Measurements from ENCODE around the gene TGFB1.
"Not testable (repeated sequence)": the region's sequence is repeated elsewhere in the genome, so short reads cannot be mapped to it uniquely, and the experiment has no call there.

TGFB1 gene

DNA sequence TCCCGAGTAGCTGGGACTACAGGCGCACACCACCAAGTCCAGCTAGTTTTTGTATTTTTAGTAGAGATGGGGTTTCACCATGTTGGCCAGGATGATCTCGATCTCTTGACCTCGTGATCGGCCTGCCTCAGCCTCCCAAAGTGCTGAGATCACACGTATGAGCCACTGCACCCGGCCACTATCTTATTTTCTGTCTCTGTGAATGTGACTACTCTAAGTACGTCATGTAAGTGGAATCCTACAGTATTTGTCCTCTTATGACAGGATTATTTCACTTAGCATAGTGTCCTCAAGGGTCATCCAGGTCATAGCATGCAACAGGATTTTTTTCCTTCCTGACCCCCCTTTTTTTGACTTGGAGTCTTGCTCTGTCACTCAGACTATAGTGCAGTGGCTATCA lies 17.8 kb upstream of the TGFB1 start:
- peaks cover under 1% of the 10 kb centered on the region; the same call in 1 of the 2 replicates for H3K79me2 ChIP-seq (ENCODE audit: insufficient read depth, low read length)
- H3K9me3 ChIP-seq (ENCODE audit: insufficient read depth, low read depth, low read length), result no peaks in the 10 kb centered on the region
- no peaks in the 10 kb centered on the region for H3K36me3 ChIP-seq (ENCODE audit: insufficient read depth, low read length)
- TF ChIP-seq EZH2phosphoT487 (IDR thresholded peaks at IDR 0.05; ENCODE audit: borderline replicate concordance) (no peak), CTCF (conservative IDR thresholded peaks at IDR 0.05; ENCODE audit: low read length) (no peak)
- no peak overlapping the region for H3K4me3 ChIP-seq (ENCODE audit: low read length, poor library complexity, severe bottlenecking)
- no peak overlapping the region for H2AFZ ChIP-seq (ENCODE audit: low read length)
- H3F3A ChIP-seq (ENCODE audit: low read depth), result no peaks in the 10 kb centered on the region
- H3K9ac ChIP-seq (ENCODE audit: low read depth, low read length, poor library complexity, severe bottlenecking), result no peak overlapping the region
- H4K20me1 ChIP-seq (ENCODE audit: insufficient read depth, low read length, poor library complexity, severe bottlenecking), result no peaks in the 10 kb centered on the region
- H3K27me3 ChIP-seq (ENCODE audit: insufficient read depth, low read length, poor library complexity, severe bottlenecking), result no peaks in the 10 kb centered on the region
- no peak overlapping the region for H3K4me2 ChIP-seq (ENCODE audit: low read depth, low read length, poor library complexity, severe bottlenecking)
- H3K9me2 ChIP-seq (replicated peaks; ENCODE audit: low read depth, low read length), result no peaks in the 10 kb centered on the region
- H3K4me1 ChIP-seq (ENCODE audit: insufficient read depth, low read length, poor library complexity, severe bottlenecking), result no peaks in the 10 kb centered on the region

GRCh38 chr19:41371119-41371518 lies 17.4 kb upstream of the TGFB1 start:
- H3K4me1 ChIP-seq (ENCODE audit: insufficient read depth, low read length, poor library complexity, severe bottlenecking); H3K79me2 ChIP-seq (ENCODE audit: insufficient read depth, low read length); H3K9me3 ChIP-seq (ENCODE audit: insufficient read depth, low read depth, low read length); H3K4me3 ChIP-seq (ENCODE audit: low read length, poor library complexity, severe bottlenecking); H3K36me3 ChIP-seq (ENCODE audit: insufficient read depth, low read length); H4K20me1 ChIP-seq (ENCODE audit: insufficient read depth, low read length, poor library complexity, severe bottlenecking); H3F3A ChIP-seq (ENCODE audit: low read depth); H3K9ac ChIP-seq (ENCODE audit: low read depth, low read length, poor library complexity, severe bottlenecking); H2AFZ ChIP-seq (ENCODE audit: low read length); H3K27me3 ChIP-seq (ENCODE audit: insufficient read depth, low read length, poor library complexity, severe bottlenecking); H3K9me2 ChIP-seq (replicated peaks; ENCODE audit: low read depth, low read length); H3K4me2 ChIP-seq (ENCODE audit: low read depth, low read length, poor library complexity, severe bottlenecking): not testable (repeated sequence)

DNA sequence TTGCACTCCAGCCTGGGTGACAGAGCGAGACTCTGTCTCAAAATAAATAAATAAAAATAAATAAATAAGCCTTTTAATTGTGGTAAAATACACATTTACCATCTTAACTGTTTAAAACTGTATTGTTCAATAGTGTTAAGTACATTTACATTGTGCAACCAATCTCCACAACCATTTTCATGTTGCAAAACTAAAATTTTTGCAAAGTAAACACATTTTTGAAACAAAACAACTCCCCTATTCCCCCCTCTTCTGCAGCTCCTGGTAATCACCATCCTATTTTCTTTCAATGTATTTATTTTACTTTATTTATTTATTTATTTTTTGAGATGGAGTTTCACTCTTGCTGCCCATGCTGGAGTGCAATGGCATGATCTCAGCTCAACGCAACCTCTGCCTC lies 16.0 kb upstream of the TGFB1 start:
- Histone ChIP-seq H3K9ac (ENCODE audit: low read depth, low read length, poor library complexity, severe bottlenecking) (no peak overlapping the region), H3K4me3 (ENCODE audit: low read length, poor library complexity, severe bottlenecking) (no peak overlapping the region), H2AFZ (ENCODE audit: low read length) (no peak overlapping the region), H3K4me2 (ENCODE audit: low read depth, low read length, poor library complexity, severe bottlenecking) (no peak overlapping the region), H3K36me3 (ENCODE audit: insufficient read depth, low read length) (no peaks in the 10 kb centered on the region), H3K9me2 (replicated peaks; ENCODE audit: low read depth, low read length) (no peaks in the 10 kb centered on the region), H3K27me3 (ENCODE audit: insufficient read depth, low read length, poor library complexity, severe bottlenecking) (no peaks in the 10 kb centered on the region), H3K9me3 (ENCODE audit: insufficient read depth, low read depth, low read length) (no peaks in the 10 kb centered on the region), H4K20me1 (ENCODE audit: insufficient read depth, low read length, poor library complexity, severe bottlenecking) (no peaks in the 10 kb centered on the region), H3F3A (ENCODE audit: low read depth) (no peaks in the 10 kb centered on the region), H3K4me1 (ENCODE audit: insufficient read depth, low read length, poor library complexity, severe bottlenecking) (peaks cover 4% of the 10 kb centered on the region), H3K79me2 (ENCODE audit: insufficient read depth, low read length) (peaks cover 16% of the 10 kb centered on the region)
- no peak for TF ChIP-seq CTCF (conservative IDR thresholded peaks at IDR 0.05; ENCODE audit: low read length)
- TF ChIP-seq EZH2phosphoT487 (IDR thresholded peaks at IDR 0.05; ENCODE audit: borderline replicate concordance), result no peak

GRCh38 chr19:41367848-41368301 lies 14.2 kb upstream of the TGFB1 start:
- no peak for TF ChIP-seq EZH2phosphoT487 (IDR thresholded peaks at IDR 0.05; ENCODE audit: borderline replicate concordance)
- no peak for TF ChIP-seq CTCF (conservative IDR thresholded peaks at IDR 0.05; ENCODE audit: low read length)
- H3F3A ChIP-seq (ENCODE audit: low read depth), result no peaks in the 10 kb centered on the region
- H3K9ac ChIP-seq (ENCODE audit: low read depth, low read length, poor library complexity, severe bottlenecking), result no peak overlapping the region
- H3K4me3 ChIP-seq (ENCODE audit: low read length, poor library complexity, severe bottlenecking), result no peak overlapping the region
- H2AFZ ChIP-seq (ENCODE audit: low read length), result no peak overlapping the region
- H4K20me1 ChIP-seq (ENCODE audit: insufficient read depth, low read length, poor library complexity, severe bottlenecking), result no peaks in the 10 kb centered on the region
- no peaks in the 10 kb centered on the region for H3K27me3 ChIP-seq (ENCODE audit: insufficient read depth, low read length, poor library complexity, severe bottlenecking)
- no peaks in the 10 kb centered on the region for H3K36me3 ChIP-seq (ENCODE audit: insufficient read depth, low read length)
- peaks cover 15% of the 10 kb centered on the region for H3K4me1 ChIP-seq (ENCODE audit: insufficient read depth, low read length, poor library complexity, severe bottlenecking)
- no peaks in the 10 kb centered on the region for H3K9me2 ChIP-seq (replicated peaks; ENCODE audit: low read depth, low read length)
- no peak overlapping the region for H3K4me2 ChIP-seq (ENCODE audit: low read depth, low read length, poor library complexity, severe bottlenecking)
- H3K9me3 ChIP-seq (ENCODE audit: insufficient read depth, low read depth, low read length), result no peaks in the 10 kb centered on the region
- H3K79me2 ChIP-seq (ENCODE audit: insufficient read depth, low read length), result peaks cover 21% of the 10 kb centered on the region

Measured in Loucy (cell line).